Right hindlimb (tissue), 1 donor: Measurements from ENCODE around the gene L1CAM.

Experiments used
- DNase-seq: peaks from one replicate; pipeline ENCODE4 v3.0.0-alpha.2; 2018

The L1CAM gene

GRCh38 chrX:153876112-153876491 lies 9.9 kb downstream of the L1CAM start:
- DNase-seq: no peak

- peak; percentile 71 for DNase-seq
These were observed 10.4 kb downstream of the L1CAM start for GRCh38 chrX:153875391-153876111.

- DNase-seq: no peak
These were observed 11.4 kb downstream of the L1CAM start for GRCh38 chrX:153874366-153875125.

GRCh38 chrX:153874085-153874365 lies 11.9 kb downstream of the L1CAM start:
- DNase-seq: no peak

- no peak for DNase-seq
These were observed 12.5 kb downstream of the L1CAM start for GRCh38 chrX:153873282-153874084.

GRCh38 chrX:153871946-153872878 lies 13.8 kb downstream of the L1CAM start:
- no peak for DNase-seq

- DNase-seq: no peak
These were observed 14.5 kb downstream of the L1CAM start for GRCh38 chrX:153871451-153871850.

- DNase-seq: no peak
These were observed 15.1 kb downstream of the L1CAM start for GRCh38 chrX:153870791-153871360.

- DNase-seq: no peak
These were observed 15.7 kb downstream of the L1CAM start for GRCh38 chrX:153870288-153870690.

GRCh38 chrX:153869473-153870287 lies 16.3 kb downstream of the L1CAM start:
- DNase-seq: no peak

GRCh38 chrX:153868576-153869472 lies 17.1 kb downstream of the L1CAM start:
- no peak for DNase-seq

GRCh38 chrX:153867671-153868070 lies 18.3 kb downstream of the L1CAM start:
- DNase-seq: no peak

- DNase-seq: no peak
These were observed 18.8 kb downstream of the L1CAM start for GRCh38 chrX:153867139-153867538.

- no peak for DNase-seq
These were observed 19.5 kb downstream of the L1CAM start for GRCh38 chrX:153866302-153867019.

- DNase-seq: no peak
These were observed 20.3 kb downstream of the L1CAM start for GRCh38 chrX:153865685-153866084.

- no peak for DNase-seq
These were observed 20.7 kb downstream of the L1CAM start for GRCh38 chrX:153865321-153865580.

- no peak for DNase-seq
These were observed 21.2 kb downstream of the L1CAM start for GRCh38 chrX:153864561-153865320.

- no peak for DNase-seq
These were observed 21.9 kb downstream of the L1CAM start for GRCh38 chrX:153864101-153864500.
